Muscle layer of duodenum (tissue), 2 donors: ENCODE data around the gene EIF4EBP3.
"Not testable (repeated sequence)": the region's sequence is repeated elsewhere in the genome, so short reads cannot be mapped to it uniquely, and the experiment has no call there.

Experiments
- H3K27ac ChIP-seq: one replicate; pipeline ENCODE4 v1.7.0; 2013; ENCODE audit warnings: mild to moderate bottlenecking, low read length
- H3K27me3 ChIP-seq: one replicate; pipeline ENCODE4 v1.7.0; 2013; ENCODE audit warnings: low read depth, mild to moderate bottlenecking, control low read depth, low read length
- H3K36me3 ChIP-seq, 2 donors: one replicate each; pipeline ENCODE4 v1.7.0; 2013; ENCODE audit warnings: low read length in 2 of 2, control low read depth in 1 of 2, mild to moderate bottlenecking in 1 of 2; ENCODE audit not compliant: insufficient read depth in 2 of 2, control insufficient read depth in 1 of 2
- H3K4me1 ChIP-seq, 2 donors: one replicate each; pipeline ENCODE4 v1.7.0; 2013; ENCODE audit warnings: low read length in 2 of 2, mild to moderate bottlenecking in 2 of 2, control low read depth in 1 of 2, moderate library complexity in 1 of 2; ENCODE audit not compliant: insufficient read depth in 2 of 2, control insufficient read depth in 1 of 2
- H3K4me3 ChIP-seq, 2 donors: one replicate each; pipeline ENCODE4 v1.7.0; 2013; ENCODE audit warnings: low read length in 2 of 2, low read depth in 1 of 2, mild to moderate bottlenecking in 1 of 2
- H3K9me3 ChIP-seq, 2 donors: one replicate each; pipeline ENCODE4 v1.7.0; 2013; ENCODE audit warnings: low read length in 2 of 2, control low read depth in 1 of 2, mild to moderate bottlenecking in 1 of 2; ENCODE audit not compliant: control insufficient read depth in 1 of 2
- donor health status: healthy.

Gene EIF4EBP3

DNA sequence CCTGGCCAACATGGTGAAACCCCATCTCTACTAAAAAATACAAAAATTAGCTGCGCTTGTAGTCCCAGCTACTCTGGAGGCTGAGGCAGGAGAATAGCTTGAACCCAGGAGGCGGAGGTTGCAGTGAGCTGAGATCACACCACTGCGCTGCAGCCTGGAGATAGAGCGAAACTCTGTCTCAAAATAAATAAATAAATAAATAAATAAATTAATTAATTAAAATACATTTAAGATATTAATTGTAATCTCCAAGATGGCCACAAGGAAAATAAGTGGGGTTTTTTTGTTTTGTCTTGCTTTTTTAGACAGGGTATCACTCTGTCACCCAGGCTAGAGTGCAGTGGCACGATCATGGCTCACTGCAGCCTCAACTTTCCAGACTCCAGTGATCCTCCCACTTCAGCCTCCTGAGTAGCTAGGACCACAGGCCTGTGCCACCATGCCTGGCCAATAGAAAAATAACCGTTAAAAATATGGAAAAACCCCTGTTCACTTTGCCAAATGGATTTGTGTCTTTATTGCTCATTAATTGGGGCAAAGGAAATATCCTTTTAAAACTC, 31.8 kb downstream of the EIF4EBP3 start:
- not testable (repeated sequence) for H3K36me3 ChIP-seq, H3K4me3 ChIP-seq, H3K27ac ChIP-seq, H3K4me1 ChIP-seq, H3K27me3 ChIP-seq, H3K9me3 ChIP-seq

DNA sequence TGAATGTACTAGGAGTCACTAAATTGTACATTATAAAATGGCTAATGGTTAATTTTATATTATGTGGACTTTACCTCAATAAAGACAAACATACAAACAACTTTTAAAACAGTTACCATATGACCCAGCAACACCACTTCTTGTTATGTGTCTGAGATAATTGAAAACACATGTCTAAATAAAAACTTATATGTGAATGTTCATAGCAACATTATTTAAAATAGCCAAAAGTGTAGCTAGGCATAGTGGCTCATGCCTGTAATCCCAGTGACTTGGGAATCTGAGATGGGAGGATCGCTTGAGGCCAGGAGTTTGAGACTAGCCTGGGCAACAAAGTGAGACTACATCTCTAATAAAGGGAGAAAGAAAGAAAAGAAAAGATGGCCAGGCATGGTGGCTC, 40.0 kb downstream of the EIF4EBP3 start:
- no peak overlapping the region for H3K4me3 ChIP-seq
- no peaks in the 10 kb centered on the region for H3K27me3 ChIP-seq
- H3K9me3 ChIP-seq = peaks cover 0 to 6% of the 10 kb centered on the region in 2 donors
- no peaks in the 10 kb centered on the region for H3K36me3 ChIP-seq
- H3K27ac ChIP-seq = no peak overlapping the region
- no peaks in the 10 kb centered on the region for H3K4me1 ChIP-seq

DNA sequence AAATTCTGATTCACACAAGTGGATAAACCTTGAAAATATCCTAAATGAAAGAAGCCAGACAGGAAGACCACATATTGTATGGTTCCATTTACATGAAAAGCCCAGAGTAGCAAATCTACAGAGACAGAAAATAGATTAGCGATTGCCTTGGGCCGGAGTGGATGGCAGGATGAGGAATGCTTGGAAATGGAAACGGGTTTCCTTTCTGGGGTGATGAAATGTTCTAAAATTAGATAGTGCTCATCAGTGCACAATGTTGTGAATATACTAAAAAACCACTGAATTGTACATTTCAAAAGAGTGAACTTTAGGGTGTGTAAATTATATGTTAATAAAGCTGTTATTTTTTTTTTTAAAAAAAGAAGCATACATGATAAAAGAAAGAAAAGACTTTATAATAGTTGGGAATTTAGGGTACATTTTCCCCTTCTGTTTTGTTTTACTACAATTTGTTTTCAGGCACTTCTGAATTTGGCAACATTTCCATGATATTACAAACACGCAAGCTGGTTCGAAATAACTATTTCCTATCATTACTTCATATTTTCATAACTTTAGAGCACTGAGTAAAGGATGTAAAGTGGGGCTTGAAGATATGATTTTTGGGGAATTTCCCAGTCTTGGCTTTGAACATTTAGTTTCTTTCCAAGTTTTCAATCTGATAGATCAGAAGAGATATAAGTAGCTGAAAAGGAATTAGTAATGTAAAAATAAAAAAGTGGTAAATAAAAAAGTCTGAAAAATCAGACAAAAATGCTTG, 41.0 kb downstream of the EIF4EBP3 start:
- no peaks in the 10 kb centered on the region for H3K27me3 ChIP-seq
- no peak overlapping the region for H3K4me3 ChIP-seq
- peak overlapping the region; percentile 43 for H3K27ac ChIP-seq
- H3K4me1 ChIP-seq = no peaks in the 10 kb centered on the region
- H3K36me3 ChIP-seq = no peaks in the 10 kb centered on the region
- H3K9me3 ChIP-seq = no peaks in the 10 kb centered on the region

DNA sequence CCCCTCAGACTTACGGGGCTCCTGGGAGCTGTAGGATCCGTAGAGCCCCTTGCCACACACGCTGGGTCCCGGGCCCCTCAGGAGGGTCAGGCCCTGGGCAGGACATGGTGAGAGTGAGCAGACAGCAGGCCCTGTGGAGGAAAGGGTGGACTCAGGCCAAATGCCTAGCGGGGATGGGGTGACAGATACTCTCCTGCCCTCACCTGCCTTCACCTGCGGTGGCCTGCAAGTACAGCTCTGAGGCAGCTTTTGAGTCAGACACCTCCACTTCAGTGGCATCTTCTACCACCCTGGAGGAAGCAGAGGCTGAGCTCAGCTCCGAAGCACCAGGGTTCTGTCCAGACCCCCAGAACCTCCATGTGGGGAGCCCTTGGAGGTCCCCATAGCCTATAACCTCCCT, 43.4 kb downstream of the EIF4EBP3 start:
- Histone ChIP-seq H3K4me1 (no peaks in the 10 kb centered on the region), H3K27ac (peak overlapping the region; percentile 20), H3K27me3 (no peaks in the 10 kb centered on the region), H3K9me3 (no peaks in the 10 kb centered on the region), H3K36me3 (no peaks in the 10 kb centered on the region), H3K4me3 (no peak overlapping the region)

DNA sequence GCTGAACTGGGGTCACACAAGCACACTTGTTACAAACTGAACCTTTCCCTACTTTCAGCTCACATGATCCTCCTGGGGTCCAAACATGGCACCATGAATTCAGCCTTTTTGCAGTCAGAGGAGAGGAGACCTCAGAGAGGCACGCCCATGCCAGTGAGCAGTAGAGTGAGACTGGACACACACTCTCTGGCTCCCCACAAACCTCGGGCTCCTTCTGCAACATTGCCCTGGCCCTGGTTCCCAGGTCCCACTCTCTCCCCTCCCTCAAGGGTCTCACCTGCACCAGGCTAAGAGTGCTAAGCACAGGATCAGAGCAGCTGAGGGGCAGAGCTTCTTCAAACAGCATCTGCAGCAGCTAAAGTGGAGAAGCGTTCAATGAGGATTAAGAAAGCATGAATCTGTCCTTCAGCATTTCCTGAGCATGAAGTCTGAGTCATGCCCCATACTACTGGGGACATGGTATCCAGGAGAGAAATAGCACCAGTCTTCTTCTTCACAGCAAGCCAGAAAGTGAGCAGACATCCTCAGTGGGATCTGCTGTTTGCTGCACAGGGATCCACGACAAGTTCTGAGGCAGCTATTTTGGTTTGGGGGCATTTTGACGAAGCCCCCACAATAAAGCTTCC, 44.4 kb downstream of the EIF4EBP3 start:
- no peaks in the 10 kb centered on the region for H3K4me1 ChIP-seq
- no peaks in the 10 kb centered on the region for H3K9me3 ChIP-seq
- no peaks in the 10 kb centered on the region for H3K36me3 ChIP-seq
- H3K4me3 ChIP-seq = peak overlapping the region in 1 of 2 donors; percentile 12
- H3K27me3 ChIP-seq = no peaks in the 10 kb centered on the region
- peak overlapping the region; percentile 20 for H3K27ac ChIP-seq

DNA sequence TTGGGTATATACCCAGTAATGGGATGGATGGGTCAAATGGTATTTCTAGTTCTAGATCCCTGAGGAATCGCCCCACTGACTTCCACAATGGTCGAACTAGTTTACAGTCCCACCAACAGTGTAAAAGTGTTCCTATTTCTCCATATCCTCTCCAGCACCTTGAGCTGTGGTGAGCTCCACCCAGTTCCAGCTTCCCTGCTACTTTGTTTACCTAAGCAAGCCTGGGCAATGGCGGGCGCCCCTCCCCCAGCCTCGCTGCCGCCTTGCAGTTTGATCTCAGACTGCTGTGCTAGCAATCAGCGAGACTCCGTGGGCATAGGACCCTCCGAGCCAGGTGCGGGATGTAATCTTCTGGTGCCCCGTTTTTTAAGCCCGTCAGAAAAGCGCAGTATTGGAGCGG, 45.6 kb downstream of the EIF4EBP3 start:
- not testable (repeated sequence) for H3K36me3 ChIP-seq, H3K4me1 ChIP-seq, H3K9me3 ChIP-seq, H3K27me3 ChIP-seq, H3K27ac ChIP-seq, H3K4me3 ChIP-seq

DNA sequence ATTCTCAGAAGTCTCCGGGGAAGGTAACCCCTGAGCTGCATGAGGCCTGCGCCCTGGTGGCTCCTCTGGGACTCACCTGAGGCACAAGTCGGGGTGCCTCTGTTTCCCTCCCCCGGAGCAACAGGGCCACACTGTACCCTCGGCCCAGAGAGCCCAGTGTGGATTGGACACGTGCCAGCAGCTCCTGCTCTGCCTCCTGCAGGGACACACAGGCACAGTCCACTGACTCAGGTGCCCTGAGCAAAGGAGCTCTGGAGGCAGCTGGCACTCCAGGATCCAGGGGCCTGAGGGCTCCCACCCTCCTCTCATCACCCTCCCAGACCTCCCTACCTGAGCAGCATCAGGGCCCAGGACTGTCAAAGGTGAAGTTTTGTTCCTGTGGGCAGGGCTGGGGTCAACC, 46.7 kb downstream of the EIF4EBP3 start:
- Histone ChIP-seq H3K27ac (no peak overlapping the region), H3K4me1 (no peaks in the 10 kb centered on the region), H3K9me3 (no peaks in the 10 kb centered on the region), H3K27me3 (no peaks in the 10 kb centered on the region), H3K4me3 (no peak overlapping the region), H3K36me3 (no peaks in the 10 kb centered on the region)

DNA sequence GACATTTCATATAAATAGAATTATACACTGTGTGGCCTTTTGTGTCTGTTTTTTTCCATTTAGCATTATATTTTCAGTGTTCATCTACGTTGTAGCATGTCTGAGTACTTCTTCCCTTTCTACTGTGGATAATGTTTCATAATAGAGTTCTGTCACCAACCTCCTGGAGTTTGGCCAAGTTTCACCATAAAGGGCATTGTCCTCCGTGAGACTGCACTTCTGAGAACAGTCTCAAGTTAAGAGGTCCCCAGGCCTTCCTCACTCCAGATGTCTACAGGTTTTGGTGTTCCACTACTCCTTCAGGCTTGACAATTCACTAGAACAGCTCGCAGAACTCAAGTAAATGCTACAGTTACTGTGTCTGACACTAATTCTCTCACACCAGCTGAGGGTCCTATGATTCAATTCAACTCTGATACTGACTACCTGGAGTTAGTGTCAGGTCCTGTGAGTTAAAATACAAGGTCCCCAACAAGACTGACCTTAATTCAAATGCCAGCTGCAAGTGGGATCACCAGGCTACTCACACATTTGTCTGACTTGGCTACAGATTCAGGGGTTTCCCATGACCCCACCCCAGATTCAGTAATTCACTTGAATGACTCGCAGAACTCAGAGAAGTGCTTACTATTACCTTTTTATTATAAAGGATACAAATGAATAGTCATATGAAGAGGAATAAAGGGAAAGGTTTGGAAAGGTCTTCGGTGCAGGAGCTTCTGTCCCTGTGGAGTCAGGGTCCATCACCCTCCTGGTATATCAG, 48.3 kb downstream of the EIF4EBP3 start:
- Histone ChIP-seq H3K27me3 (no peaks in the 10 kb centered on the region), H3K4me3 (no peak overlapping the region), H3K4me1 (no peaks in the 10 kb centered on the region), H3K36me3 (no peaks in the 10 kb centered on the region), H3K9me3 (no peaks in the 10 kb centered on the region), H3K27ac (peak overlapping the region; percentile 3)

DNA sequence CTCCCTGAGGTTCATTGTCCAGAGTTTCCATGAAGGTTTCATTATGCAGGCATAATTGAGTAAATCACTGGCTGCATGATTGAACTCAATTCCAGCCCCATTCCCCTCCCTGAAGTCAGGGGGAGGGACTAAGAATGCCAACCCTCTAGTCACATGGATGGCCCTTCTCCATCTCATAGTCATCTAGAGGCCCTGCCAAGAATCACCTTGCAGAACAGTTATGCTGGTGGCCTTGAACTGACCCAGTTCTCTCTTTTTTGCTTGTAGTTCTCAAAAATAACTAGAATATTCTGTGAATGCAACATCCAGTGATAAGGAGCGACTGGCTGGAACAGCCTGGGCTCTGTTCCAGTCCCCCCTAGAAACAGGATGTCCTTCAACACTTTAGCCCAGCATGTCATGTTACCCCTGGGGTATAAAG, 48.9 kb downstream of the EIF4EBP3 start:
- no peaks in the 10 kb centered on the region for H3K4me1 ChIP-seq
- no peak overlapping the region for H3K4me3 ChIP-seq
- peak overlapping the region; percentile 23 for H3K27ac ChIP-seq

DNA sequence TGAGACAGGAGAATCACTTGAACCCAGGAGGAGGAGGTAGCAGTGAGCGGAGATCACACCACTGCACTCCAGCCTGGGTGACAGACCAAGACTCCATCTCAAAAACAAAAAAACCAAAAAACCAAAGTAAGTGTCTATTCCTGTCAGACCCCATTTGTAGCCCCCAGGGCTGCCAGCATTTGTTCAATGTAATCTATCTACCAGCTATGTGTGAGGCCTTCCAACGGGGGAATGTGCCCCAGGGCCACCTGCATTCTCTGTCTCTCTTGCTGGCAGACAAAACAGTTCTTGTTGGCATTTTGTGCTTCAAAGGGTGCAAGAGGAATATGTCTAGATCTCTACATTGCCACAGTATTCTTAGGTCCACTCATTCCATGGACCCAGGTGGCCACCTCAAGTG, 51.4 kb downstream of the EIF4EBP3 start:
- Histone ChIP-seq H3K9me3 (no peaks in the 10 kb centered on the region), H3K4me1 (no peaks in the 10 kb centered on the region), H3K36me3 (no peaks in the 10 kb centered on the region), H3K27ac (no peak overlapping the region), H3K4me3 (no peak overlapping the region), H3K27me3 (no peaks in the 10 kb centered on the region)

More for the DNA sequence above, 48.9 kb downstream of the EIF4EBP3 start:
- Histone ChIP-seq H3K27me3 (no peaks in the 10 kb centered on the region), H3K36me3 (no peaks in the 10 kb centered on the region), H3K9me3 (no peaks in the 10 kb centered on the region)
